Suppressor macrophage treated with lipopolysaccharide for 1 hour (primary cell): ENCODE measurements around the gene OPCML.
"Not testable (repeated sequence)": the region's sequence is repeated elsewhere in the genome, so short reads cannot be mapped to it uniquely, and the experiment has no call there.

Experiments
- DNase-seq, 3 donors: peaks; one replicate each; pipeline ENCODE4 v3.0.0-alpha.2; 2020 to 2022

The OPCML gene

DNA sequence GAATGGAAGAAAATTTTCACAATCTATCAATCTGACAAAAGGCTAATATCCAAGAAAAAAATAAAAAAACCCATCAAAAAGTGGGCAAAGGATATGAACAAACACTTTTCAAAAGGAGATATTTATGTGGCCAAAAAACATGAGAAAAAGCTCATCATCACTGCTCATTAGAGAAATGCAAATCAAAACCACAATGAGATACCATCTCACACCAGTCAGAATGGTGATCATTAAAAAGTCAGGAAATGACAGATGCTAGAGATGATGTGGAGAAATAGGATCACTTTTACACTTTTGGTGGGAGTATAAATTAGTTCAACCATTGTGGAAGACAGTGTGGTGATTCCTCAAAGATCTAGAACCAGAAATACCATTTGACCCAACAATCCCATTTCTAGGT lies 1162.2 kb downstream of the OPCML start:
- not testable (repeated sequence) for DNase-seq

DNA sequence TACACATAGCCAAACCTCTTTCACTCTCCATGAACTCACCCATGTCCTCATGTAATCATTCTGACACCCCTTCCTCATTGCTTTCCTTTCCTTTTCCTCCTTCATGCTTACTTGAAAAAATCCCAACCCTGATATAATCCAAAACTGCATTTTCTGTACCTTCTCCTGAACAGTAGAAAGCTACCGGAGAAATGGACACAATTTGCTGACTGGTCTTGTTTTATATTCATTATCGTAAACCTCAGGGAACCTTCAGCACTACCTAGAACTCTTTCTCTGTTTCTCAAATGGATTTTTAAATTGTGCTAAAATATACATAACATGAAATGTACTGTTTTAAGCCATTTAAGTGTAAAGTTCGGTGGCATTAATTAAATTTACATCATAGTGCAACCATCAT lies 1165.0 kb downstream of the OPCML start:
- no peak for DNase-seq

DNA sequence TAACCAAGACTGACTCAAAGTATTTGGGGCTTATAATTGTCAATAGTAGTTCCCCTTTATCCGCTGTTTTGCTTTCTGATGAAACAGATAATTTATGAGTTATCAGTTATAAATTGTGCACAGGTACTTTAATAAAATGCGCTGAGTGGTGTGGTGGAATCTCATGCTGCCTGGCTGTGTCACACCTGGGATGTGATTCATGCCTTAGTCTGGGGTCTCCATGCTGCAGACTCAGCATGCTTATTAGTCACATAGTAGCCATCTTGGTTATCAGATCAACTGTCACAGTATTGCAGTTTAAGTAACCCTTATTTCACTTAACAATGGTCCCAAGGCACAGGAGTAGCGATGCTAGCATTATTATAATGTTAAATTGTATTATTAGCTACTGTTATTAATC lies 1166.7 kb downstream of the OPCML start:
- DNase-seq: no peak
